A549 (cell line): ENCODE measurements around the gene FRRS1L.

Experiments used
- HDAC2 ChIP-seq: fragments of 200-600 bp; sonication (generic); IDR thresholded peaks from 2 replicates; pipeline ENCODE4 v1.6.1; 2016
- TF ChIP-seq, protein P1 (sequence below): fragments of >200 bp; sonication (Bioruptor Twin); formaldehyde crosslinking; IDR thresholded peaks from 3 replicates; pipeline ENCODE4 v1.5.1; 2016

DNA sequence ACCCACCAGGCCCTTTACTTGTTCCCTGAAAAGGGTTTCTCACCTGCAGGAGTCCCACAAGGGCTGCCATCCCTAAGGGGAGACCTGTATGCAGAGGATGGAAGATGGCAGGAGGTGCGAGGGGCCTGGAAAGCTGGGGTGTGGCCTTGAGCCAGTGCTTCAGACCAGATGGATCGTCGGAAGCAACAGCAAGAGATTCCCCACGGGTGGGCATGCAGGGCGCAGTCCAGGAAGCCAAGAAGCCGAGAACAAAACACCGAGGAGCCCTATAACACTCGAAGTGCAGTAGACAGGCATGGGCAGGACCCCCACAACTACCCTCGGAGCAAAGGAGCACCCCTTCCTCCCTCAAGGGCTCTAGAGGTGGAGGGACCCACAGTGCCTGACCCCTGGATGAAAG is 24.7 kb upstream of the FRRS1L start:
- TF ChIP-seq, protein P1, sequence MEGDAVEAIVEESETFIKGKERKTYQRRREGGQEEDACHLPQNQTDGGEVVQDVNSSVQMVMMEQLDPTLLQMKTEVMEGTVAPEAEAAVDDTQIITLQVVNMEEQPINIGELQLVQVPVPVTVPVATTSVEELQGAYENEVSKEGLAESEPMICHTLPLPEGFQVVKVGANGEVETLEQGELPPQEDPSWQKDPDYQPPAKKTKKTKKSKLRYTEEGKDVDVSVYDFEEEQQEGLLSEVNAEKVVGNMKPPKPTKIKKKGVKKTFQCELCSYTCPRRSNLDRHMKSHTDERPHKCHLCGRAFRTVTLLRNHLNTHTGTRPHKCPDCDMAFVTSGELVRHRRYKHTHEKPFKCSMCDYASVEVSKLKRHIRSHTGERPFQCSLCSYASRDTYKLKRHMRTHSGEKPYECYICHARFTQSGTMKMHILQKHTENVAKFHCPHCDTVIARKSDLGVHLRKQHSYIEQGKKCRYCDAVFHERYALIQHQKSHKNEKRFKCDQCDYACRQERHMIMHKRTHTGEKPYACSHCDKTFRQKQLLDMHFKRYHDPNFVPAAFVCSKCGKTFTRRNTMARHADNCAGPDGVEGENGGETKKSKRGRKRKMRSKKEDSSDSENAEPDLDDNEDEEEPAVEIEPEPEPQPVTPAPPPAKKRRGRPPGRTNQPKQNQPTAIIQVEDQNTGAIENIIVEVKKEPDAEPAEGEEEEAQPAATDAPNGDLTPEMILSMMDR = no peak
- no peak for TF ChIP-seq HDAC2
